Muscle layer of duodenum (tissue), 2 donors: ENCODE results near the gene TXNDC11.

Experiments
- H3K27ac ChIP-seq: one replicate; pipeline ENCODE4 v1.7.0; 2013; ENCODE audit warnings: mild to moderate bottlenecking, low read length
- H3K27me3 ChIP-seq: one replicate; pipeline ENCODE4 v1.7.0; 2013; ENCODE audit warnings: low read depth, mild to moderate bottlenecking, control low read depth, low read length
- H3K36me3 ChIP-seq, 2 donors: one replicate each; pipeline ENCODE4 v1.7.0; 2013; ENCODE audit warnings: low read length in 2 of 2, control low read depth in 1 of 2, mild to moderate bottlenecking in 1 of 2; ENCODE audit not compliant: insufficient read depth in 2 of 2, control insufficient read depth in 1 of 2
- H3K4me1 ChIP-seq, 2 donors: one replicate each; pipeline ENCODE4 v1.7.0; 2013; ENCODE audit warnings: low read length in 2 of 2, mild to moderate bottlenecking in 2 of 2, control low read depth in 1 of 2, moderate library complexity in 1 of 2; ENCODE audit not compliant: insufficient read depth in 2 of 2, control insufficient read depth in 1 of 2
- H3K4me3 ChIP-seq, 2 donors: one replicate each; pipeline ENCODE4 v1.7.0; 2013; ENCODE audit warnings: low read length in 2 of 2, low read depth in 1 of 2, mild to moderate bottlenecking in 1 of 2
- H3K9me3 ChIP-seq, 2 donors: one replicate each; pipeline ENCODE4 v1.7.0; 2013; ENCODE audit warnings: low read length in 2 of 2, control low read depth in 1 of 2, mild to moderate bottlenecking in 1 of 2; ENCODE audit not compliant: control insufficient read depth in 1 of 2
- donor health status: healthy.

TXNDC11 gene

DNA sequence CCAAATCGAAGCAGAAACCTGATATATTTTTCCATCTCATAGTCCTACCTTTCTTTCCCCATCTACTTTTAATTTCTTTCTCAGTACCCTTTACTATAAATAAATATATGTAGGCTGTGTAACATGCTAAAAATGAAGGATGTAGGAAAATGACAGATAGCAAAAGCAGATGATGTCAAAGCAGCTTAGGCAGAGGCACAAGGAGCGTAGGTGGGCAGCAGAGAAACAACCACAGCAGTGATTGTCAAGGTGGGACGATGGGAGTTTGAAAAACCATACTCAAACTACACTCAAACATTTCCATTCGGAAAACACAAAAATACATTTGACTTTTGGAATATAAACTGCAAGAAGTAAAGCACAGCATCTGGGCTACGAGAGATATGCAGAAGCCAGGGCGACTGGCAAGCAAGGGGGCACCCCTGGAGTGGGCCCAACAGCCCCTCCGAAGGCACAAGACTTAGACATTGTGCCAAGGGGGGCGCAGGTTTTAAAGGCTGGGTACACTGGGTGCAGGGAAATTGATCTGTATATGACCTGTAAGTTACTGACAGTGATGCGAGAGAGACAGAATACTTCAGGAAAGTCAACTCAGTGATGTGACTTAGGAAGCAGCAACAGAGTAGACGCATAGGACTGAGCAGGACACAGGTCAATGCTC, 43.3 kb downstream of the TXNDC11 start:
- Histone ChIP-seq H3K27ac (no peak overlapping the region), H3K27me3 (no peaks in the 10 kb centered on the region), H3K4me1 (no peaks in the 10 kb centered on the region), H3K4me3 (no peak overlapping the region), H3K36me3 (peaks cover 48 to 52% of the 10 kb centered on the region in 2 donors), H3K9me3 (no peaks in the 10 kb centered on the region)

DNA sequence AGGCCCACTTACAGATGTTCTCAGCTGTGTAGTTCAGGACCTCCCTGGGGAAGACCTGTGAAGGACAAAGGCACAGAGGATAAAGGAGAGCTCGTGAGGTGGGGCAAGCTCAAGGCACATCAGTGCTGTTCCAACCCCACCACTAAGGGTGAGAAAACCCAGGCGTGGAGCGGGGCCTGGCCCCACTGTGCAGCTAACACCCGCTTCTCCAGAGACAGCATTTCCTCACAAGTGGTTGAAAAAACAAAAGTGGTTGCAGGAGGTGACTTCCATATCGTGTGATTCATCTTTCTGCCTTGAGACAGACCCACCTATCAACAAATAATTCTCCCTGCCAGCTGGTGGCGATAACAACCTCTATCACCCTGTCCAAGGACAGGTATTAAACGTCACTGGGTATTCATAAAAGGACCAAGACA, 44.4 kb downstream of the TXNDC11 start:
- H3K4me3 ChIP-seq: no peak overlapping the region
- no peaks in the 10 kb centered on the region for H3K4me1 ChIP-seq
- H3K36me3 ChIP-seq: peaks cover 48 to 57% of the 10 kb centered on the region in 2 donors
- H3K27ac ChIP-seq: no peak overlapping the region
- no peaks in the 10 kb centered on the region for H3K9me3 ChIP-seq
- no peaks in the 10 kb centered on the region for H3K27me3 ChIP-seq

DNA sequence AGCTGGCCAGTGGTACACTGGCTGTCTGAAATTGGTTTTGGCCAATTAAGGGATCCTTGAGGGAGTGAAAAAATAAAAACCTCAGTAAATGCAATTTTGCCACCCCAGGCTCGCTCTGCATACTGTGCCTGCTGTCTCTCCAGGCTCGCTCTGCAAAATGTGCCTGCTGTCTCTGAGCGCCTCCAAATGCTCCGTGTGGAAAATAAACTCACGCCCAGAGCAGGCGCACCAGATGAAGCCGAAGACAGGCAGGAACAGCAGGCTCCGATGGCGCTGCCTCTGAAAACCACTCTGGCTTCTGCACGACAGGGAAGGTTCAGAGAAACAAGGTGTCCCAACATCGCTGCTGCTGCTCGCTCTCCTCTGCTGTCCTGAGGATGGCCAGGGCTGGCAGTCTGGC, 45.3 kb downstream of the TXNDC11 start:
- Histone ChIP-seq H3K36me3 (peaks cover 56 to 57% of the 10 kb centered on the region in 2 donors), H3K27ac (no peak overlapping the region), H3K4me1 (no peaks in the 10 kb centered on the region)

DNA sequence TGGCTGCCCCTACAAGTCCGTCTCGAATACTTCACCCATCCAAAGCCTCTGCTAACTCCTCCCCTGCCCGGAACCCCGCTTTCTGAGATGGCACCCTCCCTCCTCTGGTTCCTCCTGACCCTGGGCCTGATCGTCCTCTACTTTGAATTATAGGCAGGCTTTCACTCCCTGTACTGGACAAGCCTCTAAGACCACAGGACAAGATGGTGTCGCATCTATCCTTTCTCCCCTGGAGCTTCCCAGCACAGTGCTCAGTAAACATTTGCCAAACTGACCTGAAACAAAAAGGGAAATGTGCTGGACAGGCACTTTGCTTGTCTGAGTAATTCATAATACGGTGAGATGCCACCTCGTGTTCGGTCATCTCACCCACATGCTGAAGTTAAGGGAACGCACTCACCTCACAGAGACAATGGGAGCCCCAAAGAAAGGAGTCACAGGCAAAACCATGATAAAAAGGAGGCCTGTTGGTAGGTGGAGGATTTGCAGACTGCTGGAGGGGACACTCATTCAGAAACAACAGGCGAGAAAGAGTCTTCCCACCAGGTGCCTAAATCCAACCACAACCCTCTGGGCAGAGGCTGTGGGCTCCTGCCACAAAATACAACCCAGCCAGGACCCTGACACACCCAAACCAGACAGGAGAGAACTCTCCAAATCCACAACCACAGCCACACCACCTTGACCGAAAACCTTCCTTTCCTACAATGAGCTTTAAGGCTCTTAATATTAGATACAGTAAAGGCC, 46.2 kb downstream of the TXNDC11 start:
- no peak overlapping the region for H3K4me3 ChIP-seq
- no peaks in the 10 kb centered on the region for H3K4me1 ChIP-seq
- no peak overlapping the region for H3K27ac ChIP-seq
- H3K27me3 ChIP-seq: no peaks in the 10 kb centered on the region
- peaks cover 62 to 65% of the 10 kb centered on the region in 2 donors for H3K36me3 ChIP-seq
- no peaks in the 10 kb centered on the region for H3K9me3 ChIP-seq

More for the DNA sequence above, 45.3 kb downstream of the TXNDC11 start:
- H3K4me3 ChIP-seq: no peak overlapping the region
- H3K27me3 ChIP-seq: no peaks in the 10 kb centered on the region
- no peaks in the 10 kb centered on the region for H3K9me3 ChIP-seq

DNA sequence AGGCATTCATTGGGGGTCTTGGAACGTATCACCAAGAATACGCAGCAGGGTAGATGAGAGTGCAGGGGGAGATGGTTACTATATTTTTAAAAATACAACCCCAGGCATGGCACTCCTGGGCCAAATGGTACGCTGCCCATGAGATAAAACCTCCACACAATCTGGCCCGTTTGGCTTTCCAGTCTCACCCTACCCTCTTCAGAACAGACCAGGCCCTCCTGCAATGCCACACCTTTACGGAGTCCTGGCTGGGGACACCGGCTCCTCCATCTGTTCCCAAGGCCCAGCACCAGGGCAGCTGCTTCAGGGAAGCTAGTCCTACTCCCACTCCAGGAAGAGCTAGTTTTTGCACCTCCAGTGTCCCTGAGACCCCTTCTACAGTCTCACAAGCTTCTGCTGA, 50.0 kb downstream of the TXNDC11 start:
- Histone ChIP-seq H3K36me3 (peaks cover 52 to 53% of the 10 kb centered on the region in 2 donors), H3K27ac (no peak overlapping the region), H3K4me1 (no peaks in the 10 kb centered on the region), H3K9me3 (no peaks in the 10 kb centered on the region), H3K27me3 (no peaks in the 10 kb centered on the region), H3K4me3 (no peak overlapping the region)

DNA sequence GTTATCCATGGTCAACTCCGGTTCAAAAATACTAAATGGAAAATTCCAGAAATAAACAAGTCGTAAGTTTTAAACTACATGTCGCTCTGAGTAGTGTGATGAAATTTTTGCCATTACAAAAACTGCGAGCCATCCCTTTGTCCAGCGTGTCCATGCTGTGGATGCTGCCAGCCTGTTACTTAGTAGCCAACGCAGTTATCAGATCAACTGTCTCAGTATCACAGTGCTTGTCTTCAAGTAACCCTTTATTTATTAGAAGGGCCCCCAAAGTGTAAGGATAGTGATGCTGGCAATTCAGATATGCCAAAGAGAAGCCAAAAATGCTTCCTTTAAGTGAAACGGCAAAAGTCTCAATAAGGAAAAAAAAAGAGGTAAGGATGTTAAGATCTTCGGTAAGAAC, 50.5 kb downstream of the TXNDC11 start:
- H3K36me3 ChIP-seq: peaks cover 52 to 54% of the 10 kb centered on the region in 2 donors
- no peak overlapping the region for H3K27ac ChIP-seq
- no peak overlapping the region for H3K4me3 ChIP-seq
- no peaks in the 10 kb centered on the region for H3K27me3 ChIP-seq
- no peaks in the 10 kb centered on the region for H3K9me3 ChIP-seq
- no peaks in the 10 kb centered on the region for H3K4me1 ChIP-seq

DNA sequence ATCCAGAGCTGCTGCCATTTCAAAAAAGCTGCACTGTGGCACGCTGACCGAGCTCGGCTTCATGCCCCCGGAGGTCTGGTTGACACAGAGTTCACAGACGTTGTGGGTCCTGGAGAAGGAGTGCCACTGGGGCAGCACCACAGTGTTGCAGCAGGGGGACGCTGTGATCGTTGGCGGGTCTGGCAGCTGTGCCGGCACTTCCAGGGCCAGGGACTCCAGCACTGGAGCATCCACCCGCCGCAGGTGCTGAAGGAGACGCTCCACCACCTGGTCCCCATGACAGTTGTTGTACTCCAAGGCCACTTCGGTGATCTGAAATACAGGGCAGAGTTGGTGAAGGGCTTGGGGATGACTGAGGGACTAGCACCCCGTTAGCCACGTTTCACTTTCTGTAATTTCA, 50.9 kb downstream of the TXNDC11 start:
- Histone ChIP-seq H3K9me3 (no peaks in the 10 kb centered on the region), H3K4me1 (peaks cover 0 to 3% of the 10 kb centered on the region in 2 donors), H3K36me3 (peaks cover 50 to 54% of the 10 kb centered on the region in 2 donors), H3K27me3 (no peaks in the 10 kb centered on the region), H3K4me3 (no peak overlapping the region), H3K27ac (no peak overlapping the region)

DNA sequence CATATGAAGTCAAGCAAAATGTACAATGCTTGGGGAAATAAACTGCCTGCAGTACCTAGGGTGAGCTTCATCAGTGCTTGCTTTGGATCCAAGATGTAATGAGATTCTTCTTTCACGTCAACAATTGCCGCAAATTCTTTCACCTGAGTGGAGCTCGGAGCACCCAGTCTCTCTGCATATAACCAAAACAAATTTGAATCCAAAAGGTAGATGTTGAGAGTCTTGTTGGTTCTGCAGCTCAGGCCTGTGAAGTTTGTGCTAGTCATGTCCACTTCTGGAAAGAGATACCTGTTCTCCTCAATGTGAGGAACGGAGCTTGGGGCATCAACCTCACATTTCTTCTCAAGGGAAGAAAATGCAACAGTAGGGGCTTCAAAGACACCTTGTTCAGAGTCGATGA, 51.4 kb downstream of the TXNDC11 start:
- Histone ChIP-seq H3K4me3 (no peak overlapping the region), H3K36me3 (peaks cover 44 to 51% of the 10 kb centered on the region in 2 donors), H3K4me1 (peaks cover 0 to 9% of the 10 kb centered on the region in 2 donors), H3K27me3 (no peaks in the 10 kb centered on the region), H3K9me3 (no peaks in the 10 kb centered on the region), H3K27ac (no peak overlapping the region)

DNA sequence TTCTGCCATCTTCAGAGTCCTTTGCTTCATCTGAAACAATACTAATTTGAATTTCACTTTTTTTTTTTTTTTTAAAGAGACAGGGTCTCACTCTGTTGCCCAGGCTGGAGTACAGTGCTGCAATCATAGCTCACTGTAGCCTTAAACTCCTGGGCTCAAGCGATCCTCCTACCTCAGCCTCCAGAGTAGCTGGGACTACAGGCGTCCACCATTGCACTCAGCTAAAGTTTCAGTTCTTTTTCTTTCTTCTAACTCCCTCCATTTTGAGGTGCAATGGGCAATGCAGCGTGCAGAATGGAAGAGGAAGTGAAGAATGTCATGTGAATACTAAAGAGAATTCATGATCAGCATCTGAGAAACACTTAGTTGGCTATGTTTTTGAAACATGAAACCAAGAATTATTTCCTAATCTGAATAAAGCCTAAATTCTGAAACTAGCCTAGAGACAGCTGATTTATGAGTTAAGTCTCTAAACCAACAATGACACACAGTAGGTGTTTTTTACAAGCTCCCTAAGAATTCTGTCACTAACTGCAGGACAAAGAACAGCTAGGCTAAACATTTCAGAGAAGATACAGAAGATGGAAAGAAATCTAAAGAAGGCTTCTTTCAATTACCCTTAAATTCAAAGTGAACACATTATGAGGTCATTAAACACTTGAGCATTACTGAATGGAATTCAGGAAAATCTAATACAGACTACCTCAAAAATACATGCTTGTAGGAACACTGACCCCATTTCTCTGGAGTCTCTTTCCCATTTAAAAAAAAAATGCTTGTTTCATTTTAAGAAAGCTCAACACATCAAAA, 53.4 kb downstream of the TXNDC11 start:
- H3K4me3 ChIP-seq: no peak overlapping the region
- H3K36me3 ChIP-seq: peaks cover 31 to 45% of the 10 kb centered on the region in 2 donors
- H3K4me1 ChIP-seq: peaks cover 0 to 13% of the 10 kb centered on the region in 2 donors
- no peak overlapping the region for H3K27ac ChIP-seq
- H3K9me3 ChIP-seq: no peaks in the 10 kb centered on the region
- no peaks in the 10 kb centered on the region for H3K27me3 ChIP-seq

DNA sequence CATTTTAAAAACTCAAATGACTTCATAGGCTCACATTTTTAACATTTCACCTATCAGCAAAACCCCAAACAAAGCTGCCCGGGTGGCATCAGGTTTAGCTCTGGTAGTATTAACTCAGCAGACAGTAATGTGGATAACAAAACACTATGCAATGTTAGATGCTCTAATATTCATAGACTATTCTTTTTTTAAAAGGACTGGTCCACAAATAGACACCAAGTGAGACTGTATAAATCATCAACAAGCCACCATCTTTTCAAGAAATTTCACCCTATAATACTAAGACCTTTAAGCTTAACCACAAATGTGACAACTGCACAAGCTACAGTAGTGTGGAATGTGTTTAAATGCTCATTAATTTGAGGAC, 54.2 kb downstream of the TXNDC11 start:
- Histone ChIP-seq H3K27me3 (no peaks in the 10 kb centered on the region), H3K9me3 (no peaks in the 10 kb centered on the region), H3K27ac (no peak overlapping the region), H3K4me1 (peaks cover 0 to 13% of the 10 kb centered on the region in 2 donors), H3K36me3 (peaks cover 35 to 50% of the 10 kb centered on the region in 2 donors), H3K4me3 (no peak overlapping the region)
